A673 (cell line): ENCODE measurements around the gene FAM98B.

Experiments
- EZH2 ChIP-seq: fragments of 200-600 bp; sonication (generic); IDR thresholded peaks from 2 replicates; pipeline ENCODE4 v1.6.1; 2017; ENCODE audit warnings: borderline replicate concordance, low read depth, mild to moderate bottlenecking, mixed read lengths, antibody characterized with exemption, low read length; ENCODE audit not compliant: poor library complexity, severe bottlenecking
- TF ChIP-seq, protein P1 (sequence below): fragments of 300-800, 200-600 bp; sonication (generic); conservative IDR thresholded peaks from 2 replicates; pipeline ENCODE4 v1.5.1; 2017; ENCODE audit warnings: low read depth, mild to moderate bottlenecking, antibody characterized with exemption, low read length, moderate library complexity, mixed read lengths

DNA sequence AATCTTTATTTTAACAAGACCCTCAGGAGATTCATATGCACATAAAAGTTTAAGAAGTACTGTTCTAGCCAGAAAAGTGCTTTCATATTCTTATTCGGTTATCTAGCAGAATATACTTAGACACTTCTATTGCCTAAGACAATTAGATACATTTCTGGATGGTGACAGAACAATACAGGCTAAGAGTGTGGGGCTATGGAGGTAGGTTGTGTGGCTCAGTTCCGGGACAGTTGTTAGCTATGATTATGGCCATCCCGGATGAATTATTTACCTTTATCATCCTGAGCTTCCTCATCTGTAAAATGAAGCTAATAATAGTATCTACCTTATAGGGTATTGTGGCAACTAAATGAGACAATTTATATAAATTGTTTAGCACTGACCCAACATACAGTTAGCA is 6.6 kb downstream of the FAM98B start:
- TF ChIP-seq, protein P1, sequence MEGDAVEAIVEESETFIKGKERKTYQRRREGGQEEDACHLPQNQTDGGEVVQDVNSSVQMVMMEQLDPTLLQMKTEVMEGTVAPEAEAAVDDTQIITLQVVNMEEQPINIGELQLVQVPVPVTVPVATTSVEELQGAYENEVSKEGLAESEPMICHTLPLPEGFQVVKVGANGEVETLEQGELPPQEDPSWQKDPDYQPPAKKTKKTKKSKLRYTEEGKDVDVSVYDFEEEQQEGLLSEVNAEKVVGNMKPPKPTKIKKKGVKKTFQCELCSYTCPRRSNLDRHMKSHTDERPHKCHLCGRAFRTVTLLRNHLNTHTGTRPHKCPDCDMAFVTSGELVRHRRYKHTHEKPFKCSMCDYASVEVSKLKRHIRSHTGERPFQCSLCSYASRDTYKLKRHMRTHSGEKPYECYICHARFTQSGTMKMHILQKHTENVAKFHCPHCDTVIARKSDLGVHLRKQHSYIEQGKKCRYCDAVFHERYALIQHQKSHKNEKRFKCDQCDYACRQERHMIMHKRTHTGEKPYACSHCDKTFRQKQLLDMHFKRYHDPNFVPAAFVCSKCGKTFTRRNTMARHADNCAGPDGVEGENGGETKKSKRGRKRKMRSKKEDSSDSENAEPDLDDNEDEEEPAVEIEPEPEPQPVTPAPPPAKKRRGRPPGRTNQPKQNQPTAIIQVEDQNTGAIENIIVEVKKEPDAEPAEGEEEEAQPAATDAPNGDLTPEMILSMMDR = no peak
- no peak for TF ChIP-seq EZH2
